Tibial artery (tissue), 4 donors: Measurements from ENCODE around the gene CBR4.
A peak's percentile ranks its signal among the peaks of the same experiment; 100 is the strongest.

Experiments
- DNase-seq, 2 donors: peaks; one replicate each; pipeline ENCODE4 v3.0.0-alpha.2; 2019
- H3K27ac ChIP-seq, 2 donors: fragments of 200-600 bp; sonication (generic) in 1 of 2; 1 replicate in 1 of 2; 2 replicates in 1 of 2; pipeline ENCODE4 v1.5.1; 2018 to 2019; ENCODE audit warnings: mild to moderate bottlenecking in 1 of 2
- H3K27me3 ChIP-seq, 2 donors: fragments of 200-600 bp; sonication (generic) in 1 of 2; one replicate each; pipeline versions ENCODE4 v1.5.1 to v1.6.0; 2016 to 2019
- H3K36me3 ChIP-seq, 3 donors: fragments of 200-600 bp; sonication (generic) in 2 of 3; one replicate each; pipeline ENCODE4 v1.5.1; 2016 to 2019; ENCODE audit warnings: mild to moderate bottlenecking in 2 of 3
- H3K4me1 ChIP-seq, 4 donors: fragments of 200-600 bp; sonication (generic) in 2 of 4; 1 replicate in 3 of 4; 2 replicates in 1 of 4; pipeline ENCODE4 v1.5.1; 2016 to 2019
- H3K4me3 ChIP-seq, 2 donors: fragments of 200-600 bp; sonication (generic) in 1 of 2; 1 replicate in 1 of 2; 2 replicates in 1 of 2; pipeline ENCODE4 v1.5.1; 2018 to 2019; ENCODE audit warnings: mild to moderate bottlenecking in 2 of 2
- H3K9me3 ChIP-seq, 3 donors: fragments of 200-600 bp; sonication (generic) in 1 of 3; one replicate each; pipeline ENCODE4 v1.5.1; 2016 to 2019
- intact Hi-C: fragments of 100-400 bp; cut with DNase I; formaldehyde crosslinking; loops from one replicate; pipeline ENCODE4 v1.15.0; 2023; ENCODE audit warnings: low total_unique reads
- TF ChIP-seq, protein P1 (sequence below), 2 experiments: fragments of 200-600 bp in 1 of 2; fragments of 450-650 bp in 1 of 2; IDR thresholded peaks; one replicate each; pipeline ENCODE4 v1.5.1; 2017 to 2019; ENCODE audit warnings: antibody characterized with exemption in 2 of 2, mild to moderate bottlenecking in 1 of 2, moderate library complexity in 1 of 2

Gene CBR4

DNA sequence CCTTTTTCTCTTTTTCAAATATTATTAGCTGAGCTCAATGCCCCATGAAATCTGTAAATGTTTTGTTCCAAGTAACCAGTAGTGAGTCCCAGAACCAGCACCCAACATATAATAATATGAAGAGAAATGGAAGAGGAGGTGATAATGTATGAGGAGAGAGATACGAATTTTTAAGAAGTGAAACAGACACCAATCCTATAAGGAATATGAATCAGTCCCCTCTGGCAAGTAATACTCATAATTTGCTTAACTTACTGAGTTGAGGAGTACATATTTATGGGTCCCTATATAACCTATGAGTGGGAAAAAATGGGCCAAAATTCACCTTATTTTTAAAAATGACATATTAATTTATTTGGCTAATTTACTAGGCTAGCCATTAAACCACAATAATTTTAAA is 8.4 kb upstream of the CBR4 start:
- Histone ChIP-seq H3K36me3 (no peaks in the 10 kb centered on the region), H3K9me3 (no peaks in the 10 kb centered on the region), H3K27ac (no peak overlapping the region), H3K4me3 (no peak overlapping the region), H3K4me1 (peaks cover 0 to 23% (median 2%) of the 10 kb centered on the region in 4 donors), H3K27me3 (no peaks in the 10 kb centered on the region)
- DNase-seq: no peak
- TF ChIP-seq, protein P1, sequence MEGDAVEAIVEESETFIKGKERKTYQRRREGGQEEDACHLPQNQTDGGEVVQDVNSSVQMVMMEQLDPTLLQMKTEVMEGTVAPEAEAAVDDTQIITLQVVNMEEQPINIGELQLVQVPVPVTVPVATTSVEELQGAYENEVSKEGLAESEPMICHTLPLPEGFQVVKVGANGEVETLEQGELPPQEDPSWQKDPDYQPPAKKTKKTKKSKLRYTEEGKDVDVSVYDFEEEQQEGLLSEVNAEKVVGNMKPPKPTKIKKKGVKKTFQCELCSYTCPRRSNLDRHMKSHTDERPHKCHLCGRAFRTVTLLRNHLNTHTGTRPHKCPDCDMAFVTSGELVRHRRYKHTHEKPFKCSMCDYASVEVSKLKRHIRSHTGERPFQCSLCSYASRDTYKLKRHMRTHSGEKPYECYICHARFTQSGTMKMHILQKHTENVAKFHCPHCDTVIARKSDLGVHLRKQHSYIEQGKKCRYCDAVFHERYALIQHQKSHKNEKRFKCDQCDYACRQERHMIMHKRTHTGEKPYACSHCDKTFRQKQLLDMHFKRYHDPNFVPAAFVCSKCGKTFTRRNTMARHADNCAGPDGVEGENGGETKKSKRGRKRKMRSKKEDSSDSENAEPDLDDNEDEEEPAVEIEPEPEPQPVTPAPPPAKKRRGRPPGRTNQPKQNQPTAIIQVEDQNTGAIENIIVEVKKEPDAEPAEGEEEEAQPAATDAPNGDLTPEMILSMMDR (IDR thresholded peaks at IDR 0.05): no peak
- intact Hi-C loops: loop anchor here (10.0 kb wide), 2 partner anchors 444 to 466 kb away; no protein-coding TSS in a partner anchor

DNA sequence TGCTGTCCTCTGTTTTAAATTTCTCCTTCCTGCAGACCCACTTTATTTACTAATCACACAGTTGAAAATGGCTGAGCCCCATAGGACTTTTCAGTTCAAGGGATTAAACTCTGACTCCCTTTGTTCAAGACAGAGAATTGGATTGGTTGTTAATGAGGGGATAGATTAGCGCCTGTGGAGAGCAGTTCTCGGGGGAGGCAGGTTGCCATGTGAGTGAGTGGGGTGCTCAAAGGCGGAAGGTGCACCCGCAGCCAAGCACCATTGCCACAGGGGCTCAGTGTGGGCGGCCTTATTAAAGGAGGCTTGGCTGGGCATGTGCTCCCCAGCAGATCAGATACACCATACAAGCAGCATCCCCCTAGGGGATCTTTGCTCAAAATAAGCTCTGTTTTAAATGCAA is 7.9 kb upstream of the CBR4 start:
- no peak for DNase-seq
- TF ChIP-seq, protein P1 (IDR thresholded peaks at IDR 0.05): no peak
- no peak overlapping the region for H3K27ac ChIP-seq
- H3K4me1 ChIP-seq: peaks cover 0 to 23% (median 2%) of the 10 kb centered on the region in 4 donors
- H3K9me3 ChIP-seq: no peaks in the 10 kb centered on the region
- H3K27me3 ChIP-seq: no peaks in the 10 kb centered on the region
- intact Hi-C loops: loop anchor here (10.0 kb wide), 2 partner anchors 443 to 467 kb away; no protein-coding TSS in a partner anchor
- no peaks in the 10 kb centered on the region for H3K36me3 ChIP-seq
- H3K4me3 ChIP-seq: no peak overlapping the region

DNA sequence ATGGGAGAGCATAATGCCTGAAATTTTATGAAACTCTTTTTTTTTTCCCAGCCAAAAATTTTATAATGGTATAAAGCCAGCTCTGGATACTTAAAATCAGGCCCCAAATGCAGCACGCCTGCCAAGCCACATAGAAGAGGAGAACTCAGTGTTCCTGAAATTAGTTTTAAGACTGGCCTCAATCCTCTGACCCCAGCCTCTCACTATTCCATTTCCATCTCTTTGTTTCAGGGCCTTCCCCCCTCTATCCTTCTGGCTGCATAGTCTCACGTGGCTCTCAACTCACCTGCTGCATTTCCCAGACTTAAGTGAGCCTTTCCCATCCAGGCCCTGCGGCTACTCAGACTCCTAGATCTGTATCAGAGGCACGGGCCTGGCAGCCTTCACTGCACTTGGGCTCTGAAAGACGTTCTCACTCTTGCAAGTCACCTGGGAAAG is 5.2 kb upstream of the CBR4 start:
- Histone ChIP-seq H3K27ac (peak overlapping the region; percentile 40 to 50), H3K9me3 (no peaks in the 10 kb centered on the region), H3K4me1 (peaks cover 0 to 23% (median 2%) of the 10 kb centered on the region in 4 donors), H3K27me3 (no peaks in the 10 kb centered on the region), H3K36me3 (no peaks in the 10 kb centered on the region), H3K4me3 (no peak overlapping the region)
- intact Hi-C loops: loop anchor here (10.0 kb wide), 2 partner anchors 440 to 470 kb away; no protein-coding TSS in a partner anchor
- DNase-seq: peak; percentile 66 to 77
- TF ChIP-seq, protein P1 (IDR thresholded peaks at IDR 0.05): no peak

DNA sequence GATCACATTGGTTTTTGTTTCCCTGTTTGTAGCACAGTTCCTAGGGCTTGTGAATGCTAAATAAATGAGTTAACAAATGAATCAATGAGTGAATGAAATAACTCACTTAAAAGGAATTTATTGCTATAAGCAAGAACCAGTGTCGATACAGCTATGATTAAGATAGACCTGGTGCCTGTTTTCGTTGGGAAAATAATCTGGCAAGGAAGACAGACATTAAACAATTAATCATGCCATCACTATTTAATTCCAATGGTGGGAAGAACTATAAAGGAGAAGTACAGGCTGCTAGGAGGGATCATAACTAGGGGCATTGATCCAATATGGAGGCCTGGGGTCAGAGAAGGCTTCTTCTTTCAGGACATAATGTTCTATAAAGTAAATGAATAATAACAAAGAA is 4.5 kb upstream of the CBR4 start:
- H3K27me3 ChIP-seq: no peaks in the 10 kb centered on the region
- H3K9me3 ChIP-seq: no peaks in the 10 kb centered on the region
- H3K4me3 ChIP-seq: no peak overlapping the region
- TF ChIP-seq, protein P1 (IDR thresholded peaks at IDR 0.05): no peak
- H3K27ac ChIP-seq: peak overlapping the region; percentile 40 to 50
- intact Hi-C loops: loop anchor here (10.0 kb wide), 2 partner anchors 440 to 470 kb away; no protein-coding TSS in a partner anchor
- H3K36me3 ChIP-seq: no peaks in the 10 kb centered on the region
- peaks cover 0 to 23% (median 2%) of the 10 kb centered on the region in 4 donors for H3K4me1 ChIP-seq
- no peak for DNase-seq

DNA sequence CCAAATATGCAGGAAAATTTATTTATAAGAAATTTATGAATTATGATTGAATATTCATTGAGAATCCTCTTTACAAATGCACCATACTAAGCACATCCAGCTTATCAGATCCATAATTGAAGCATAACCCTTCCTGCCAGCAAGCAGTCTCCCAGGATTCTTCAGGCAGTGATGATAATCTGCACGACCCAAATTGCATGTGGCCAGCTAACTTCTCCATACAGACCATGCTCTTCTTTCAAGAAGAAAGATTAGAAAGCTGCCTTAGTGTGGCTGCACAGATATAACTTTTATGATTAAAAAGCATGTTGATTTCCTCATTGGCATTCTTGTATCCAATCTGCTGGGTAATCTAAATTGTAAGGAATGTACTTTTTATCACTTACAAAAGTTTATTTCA is 3.3 kb upstream of the CBR4 start:
- Histone ChIP-seq H3K9me3 (no peaks in the 10 kb centered on the region), H3K4me3 (no peak overlapping the region), H3K27me3 (no peaks in the 10 kb centered on the region), H3K36me3 (no peaks in the 10 kb centered on the region), H3K4me1 (peaks cover 0 to 33% (median 7%) of the 10 kb centered on the region in 4 donors), H3K27ac (peak overlapping the region in 1 of 2 donors; percentile 40)
- intact Hi-C loops: loop anchor here (10.0 kb wide), 2 partner anchors 439 to 471 kb away; no protein-coding TSS in a partner anchor
- TF ChIP-seq, protein P1 (IDR thresholded peaks at IDR 0.05): no peak
- DNase-seq: no peak
